GM12878 (cell line): Measurements from ENCODE around the gene ASTN1. TPM values are rescaled to one million over a fixed set of nuclear protein-coding genes. Genes with fewer than 3 reads are reported as not detected.

Source experiments
- ATAC-seq: fragments of 200-7000 bp; cut with Tn5 transposase; 3 replicates; pipeline ENCODE4 v1.9.1; 2020; ENCODE audit warnings: mild to moderate bottlenecking, moderate library complexity
- BruUV-seq: library from RNA; stranded (reverse); fragments of 400-500 nt; replicated peaks from 2 replicates; lab custom pipeline; 2021; lab: Mats Ljungman, UMichigan
- CTCF ChIA-PET: fragments of 300-600 bp; sonication (Branson Sonifier 250); formaldehyde crosslinking; extraction: SDS; loops from one replicate; lab custom pipeline; 2021; ENCODE audit warnings: inconsistent platforms; lab: Yijun Ruan, JAX
- POLR2A ChIA-PET: fragments of 350-600 bp; formaldehyde crosslinking; extraction: SDS; loops from one replicate; lab custom pipeline; 2021; ENCODE audit warnings: inconsistent platforms; lab: Charles Lee
- RAD21 ChIA-PET: fragments of 300-600 bp; sonication (Branson Sonifier 250); formaldehyde crosslinking; loops from one replicate; lab custom pipeline; 2023; ENCODE audit warnings: antibody characterized with exemption; ENCODE audit not compliant: unreplicated experiment; lab: Charles Lee
- SMC1A ChIA-PET: fragments of 300-600 bp; sonication (Branson Sonifier 250); formaldehyde crosslinking; loops from one replicate; lab custom pipeline; 2023; ENCODE audit not compliant: unreplicated experiment, uncharacterized antibody; lab: Charles Lee
- DNase-seq: peaks from one replicate; pipeline ENCODE4 v3.0.0-alpha.2; 2011; ENCODE audit warnings: low read depth, low spot score
- FAIRE-seq: peaks from 3 replicates; lab custom pipeline; 2011; peaks lifted over from hg19 to GRCh38; lab: Jason Lieb, UNC
- H2AFZ ChIP-seq: 2 replicates; pipeline ENCODE4 v1.6.0; 2011; ENCODE audit warnings: low read depth, low read length, control low read depth; ENCODE audit not compliant: control insufficient read depth
- H3K27ac ChIP-seq: 2 replicates; pipeline ENCODE4 v1.5.1; 2011; ENCODE audit warnings: control low read depth; ENCODE audit not compliant: control insufficient read depth, insufficient read depth
- H3K27me3 ChIP-seq, 2 experiments: replicated peaks in 1 of 2; 2 replicates each; pipeline versions ENCODE4 v1.6.0 to v1.6.1; 2011; ENCODE audit warnings: low read length in 1 of 2; ENCODE audit not compliant: control insufficient read depth in 2 of 2, insufficient read depth in 2 of 2
- H3K36me3 ChIP-seq, 2 experiments: 2 replicates each; pipeline ENCODE4 v1.5.1; 2011; ENCODE audit warnings: low read length in 1 of 2; ENCODE audit not compliant: control insufficient read depth in 2 of 2, insufficient read depth in 2 of 2
- H3K4me1 ChIP-seq: 2 replicates; pipeline ENCODE4 v1.6.1; 2011; ENCODE audit warnings: mild to moderate bottlenecking, low read length, moderate library complexity, mixed read lengths; ENCODE audit not compliant: control insufficient read depth, insufficient read depth
- H3K4me2 ChIP-seq: 2 replicates; pipeline ENCODE4 v1.6.0; 2011; ENCODE audit warnings: control low read depth; ENCODE audit not compliant: control insufficient read depth, insufficient read depth
- H3K4me3 ChIP-seq: fragments of 200-600 bp; sonication (generic); 2 replicates; pipeline ENCODE4 v1.5.1; 2016
- H3K79me2 ChIP-seq: 2 replicates; pipeline ENCODE4 v1.6.0; 2011; ENCODE audit warnings: low read length; ENCODE audit not compliant: control insufficient read depth, insufficient read depth
- H3K9ac ChIP-seq: 2 replicates; pipeline ENCODE4 v1.8.0; 2011; ENCODE audit warnings: low read length, control low read depth, mixed read lengths; ENCODE audit not compliant: control insufficient read depth, insufficient read depth
- H3K9me3 ChIP-seq: replicated peaks from 3 replicates; pipeline ENCODE4 v1.5.1; 2011; ENCODE audit warnings: mild to moderate bottlenecking, low read length; ENCODE audit not compliant: control insufficient read depth, insufficient read depth
- H4K20me1 ChIP-seq: 2 replicates; pipeline ENCODE4 v1.6.0; 2011; ENCODE audit not compliant: control insufficient read depth, insufficient read depth
- CBX3 ChIP-seq: fragments of 200-600 bp; sonication (generic); IDR thresholded peaks from 2 replicates; pipeline ENCODE4 v1.6.1; 2016; ENCODE audit warnings: low read depth, borderline replicate concordance
- CEBPZ ChIP-seq: fragments of 150-350 bp; IDR thresholded peaks from 2 replicates; pipeline ENCODE4 v1.6.1; 2016; ENCODE audit warnings: low read depth, low read length
- CHD2 ChIP-seq: IDR thresholded peaks from 2 replicates; pipeline ENCODE4 v1.6.1; 2011; ENCODE audit warnings: low read depth, low read length, improper control_type of control experiment, borderline replicate concordance
- CREB1 ChIP-seq: IDR thresholded peaks from 2 replicates; pipeline ENCODE4 v1.6.1; 2012; ENCODE audit warnings: low read depth, mild to moderate bottlenecking, inconsistent platforms
- ESRRA ChIP-seq: IDR thresholded peaks from 2 replicates; pipeline ENCODE4 v1.6.1; 2012; ENCODE audit warnings: mild to moderate bottlenecking, low read length, improper control_type of control experiment
- GABPA ChIP-seq: IDR thresholded peaks from 2 replicates; pipeline ENCODE4 v1.6.1; 2014; ENCODE audit warnings: antibody characterized with exemption, low read depth, mild to moderate bottlenecking, inconsistent platforms
- NFIC ChIP-seq: IDR thresholded peaks from 2 replicates; pipeline ENCODE4 v1.6.1; 2012; ENCODE audit warnings: low read depth, mild to moderate bottlenecking, inconsistent platforms, low read length, moderate library complexity
- NR2F1 ChIP-seq: fragments of 450-650 bp; conservative IDR thresholded peaks from 2 replicates; pipeline ENCODE4 v1.6.1; 2017; ENCODE audit warnings: mild to moderate bottlenecking
- SIX5 ChIP-seq: IDR thresholded peaks from 2 replicates; pipeline ENCODE4 v1.6.1; 2011; ENCODE audit warnings: mild to moderate bottlenecking, low read depth, low read length, moderate library complexity; ENCODE audit not compliant: severe bottlenecking
- SMAD5 ChIP-seq: IDR thresholded peaks from 2 replicates; pipeline ENCODE4 v1.6.1; 2016; ENCODE audit warnings: antibody characterized with exemption, low read depth
- TAF1 ChIP-seq: IDR thresholded peaks from 2 replicates; pipeline ENCODE4 v1.6.1; 2011; ENCODE audit warnings: mild to moderate bottlenecking, low read depth, low read length, borderline replicate concordance
- YBX1 ChIP-seq: fragments of 450-650 bp; IDR thresholded peaks from 2 replicates; pipeline ENCODE4 v1.6.1; 2016; ENCODE audit warnings: antibody characterized with exemption
- WGBS: methylation state at CpG from one replicate; pipeline ENCODE4 v1.1.6; 2016; ENCODE audit warnings: low lambda C conversion rate; ENCODE audit not compliant: insufficient replicate concordance, insufficient coverage; ENCODE audit errors: missing lambda C conversion rate; 5-methylcytosine and 5-hydroxymethylcytosine counted together
- in situ Hi-C: fragments of 300-500 bp; cut with MboI; formaldehyde crosslinking; loops from 9 replicates; pipeline ENCODE4 v1.14.3; 2018; ENCODE audit warnings: mixed read lengths
- intact Hi-C: fragments of 100-400 bp; cut with micrococcal nuclease; formaldehyde crosslinking; loops from one replicate; pipeline ENCODE4 v1.14.2; 2022; ENCODE audit not compliant: unreplicated experiment
- polyA plus RNA-seq, 11 experiments: library from polyadenylated mRNA; depleted of rRNA in 4 of 11; unstranded in 6 of 11; stranded (reverse) in 5 of 11; fragments of >200 nt; fragmentation: Nextera tagmentation in 4 of 11; fragmentation: Illumina TruSeq in 1 of 11; extraction: Ambion mirVana in 4 of 11; extraction: Trizol in 1 of 11; gene quantifications; 1 replicate in 1 of 11; 2 replicates in 10 of 11; pipeline versions ENCODE4 v1.2.1 to v1.2.3, GENCODE V29; 2011 to 2016; ENCODE audit warnings: inconsistent platforms in 2 of 11, missing spikeins in 2 of 11, low read depth in 1 of 11
- total RNA-seq, 4 experiments: library from RNA; depleted of rRNA in 3 of 4; stranded (reverse); fragments of >200 nt in 3 of 4; fragmentation: Illumina TruSeq in 1 of 4; extraction: Trizol in 1 of 4; gene quantifications; 2 replicates each; pipeline versions ENCODE4 v1.2.1 to v1.2.3, GENCODE V29; 2013 to 2021

The ASTN1 gene
- total and polyA plus RNA-seq, 10 of the 15 experiments (the other 5 are each of a cell fraction or from before 2014, with no cell fraction given) = 0.04 TPM; not detected in 9

- ChIA-PET POLR2A (no interaction called here), RAD21 (no interaction called here), CTCF (no interaction called here), SMC1A (no interaction called here)
- H3K4me1 ChIP-seq = no peaks in the 10 kb centered on the region
- DNase-seq = no peak
- FAIRE-seq = no peak
- no peaks in the 10 kb centered on the region for H3K79me2 ChIP-seq
- TF ChIP-seq NFIC (no peak), NR2F1 (no peak), CREB1 (no peak), TAF1 (no peak), CBX3 (no peak), GABPA (no peak), YBX1 (no peak), SMAD5 (no peak), SIX5 (no peak), CEBPZ (no peak), ESRRA (no peak), CHD2 (no peak)
- H3K27me3 ChIP-seq = peaks cover 0 to 1% of the 10 kb centered on the region in 2 experiments; a peak in 1 of 4 replicates
- H3K36me3 ChIP-seq = no peaks in the 10 kb centered on the region
- 0% methylated on average over 3 of the region's 3 CpGs for WGBS
- no TSS peak for BruUV-seq
- H3K9ac ChIP-seq = no peak overlapping the region
- intact Hi-C loops (no loop called here), in situ Hi-C loops (no loop called here)
- no peak overlapping the region for H3K4me3 ChIP-seq
- no peaks in the 10 kb centered on the region for H4K20me1 ChIP-seq
- H3K9me3 ChIP-seq = no peaks in the 10 kb centered on the region
- no peak overlapping the region for H2AFZ ChIP-seq
- H3K27ac ChIP-seq = no peak overlapping the region
- no peak for ATAC-seq
- H3K4me2 ChIP-seq = no peak overlapping the region
Observed at GRCh38 chr1:176853503-176853902, 311.0 kb downstream of the ASTN1 start.
